Measurements from ENCODE around the gene PARVB.
A peak's percentile ranks its signal among the peaks of the same experiment; 100 is the strongest.

PARVB gene

GRCh38 chr22:44213489-44214043 is 189.5 kb downstream of the PARVB start (continued):
- TF ChIP-seq ZNF266 (tag by site-specific recombination; IDR thresholded peaks at IDR 0.05; ENCODE audit: low read depth) (no peak), KLF8 (tag by site-specific recombination; IDR thresholded peaks at IDR 0.05) (no peak), ZNF701 (tag by site-specific recombination; IDR thresholded peaks at IDR 0.05) (no peak), ZNF221 (tag by site-specific recombination; IDR thresholded peaks at IDR 0.05; ENCODE audit: borderline replicate concordance) (no peak), ZNF2 (tag by site-specific recombination; IDR thresholded peaks at IDR 0.05) (no peak), ATF2 (tag by site-specific recombination; IDR thresholded peaks at IDR 0.05; ENCODE audit: low read depth) (peak; percentile 92), ZSCAN4 (tag by site-specific recombination; IDR thresholded peaks at IDR 0.05) (no peak), ZNF555 (tag by site-specific recombination; conservative IDR thresholded peaks at IDR 0.05) (no peak), ZSCAN23 (tag by site-specific recombination; IDR thresholded peaks at IDR 0.05) (no peak), ZBTB49 (tag by site-specific recombination; IDR thresholded peaks at IDR 0.05; ENCODE audit: low read depth) (no peak), ZNF211 (tag by site-specific recombination; IDR thresholded peaks at IDR 0.05; ENCODE audit: low read depth) (no peak), KLF7 (tag by site-specific recombination; IDR thresholded peaks at IDR 0.05; ENCODE audit: borderline replicate concordance) (no peak), ZNF777 (tag by site-specific recombination; IDR thresholded peaks at IDR 0.05; ENCODE audit: borderline replicate concordance) (no peak), ZNF426 (tag by site-specific recombination; IDR thresholded peaks at IDR 0.05) (no peak), ZNF768 (tag by site-specific recombination; IDR thresholded peaks at IDR 0.05) (no peak), ZBTB7A (tag by site-specific recombination; IDR thresholded peaks at IDR 0.05; ENCODE audit: low read depth) (no peak), ZNF433 (tag by site-specific recombination; IDR thresholded peaks at IDR 0.05; ENCODE audit: low read depth) (no peak), ZNF571 (tag by site-specific recombination; IDR thresholded peaks at IDR 0.05) (0 out of 2 replicates have a peak, but pooled peaks have one; percentile 81), HOXD13 (CRISPR knock-in tag; IDR thresholded peaks at IDR 0.05; ENCODE audit: borderline replicate concordance) (no peak), ZNF529 (tag by site-specific recombination; IDR thresholded peaks at IDR 0.05; ENCODE audit: insufficient replicate concordance) (no peak), ZNF621 (tag by site-specific recombination; IDR thresholded peaks at IDR 0.05) (peak; percentile 86), ZNF501 (tag by site-specific recombination; IDR thresholded peaks at IDR 0.05) (no peak), ZNF513 (tag by site-specific recombination; IDR thresholded peaks at IDR 0.05) (peak; percentile 96), SP3 (tag by site-specific recombination; IDR thresholded peaks at IDR 0.05) (no peak), ZBTB1 (tag by site-specific recombination; IDR thresholded peaks at IDR 0.05) (no peak), ZNF629 (tag by site-specific recombination; IDR thresholded peaks at IDR 0.05) (peak; percentile 72; the same call in 1 of the 2 replicates), YY1 (tag by site-specific recombination; IDR thresholded peaks at IDR 0.05) (no peak), ZNF645 (tag by site-specific recombination; IDR thresholded peaks at IDR 0.05) (no peak), ZSCAN5A (tag by site-specific recombination; IDR thresholded peaks at IDR 0.05) (no peak), EGR2 (tag by site-specific recombination; IDR thresholded peaks at IDR 0.05; ENCODE audit: low read depth) (no peak), ZNF837 (tag by site-specific recombination; IDR thresholded peaks at IDR 0.05) (no peak), ZNF521 (tag by site-specific recombination; IDR thresholded peaks at IDR 0.05) (peak; percentile 91; the same call in 1 of the 2 replicates), ZBTB17 (tag by site-specific recombination; IDR thresholded peaks at IDR 0.05) (no peak)

Data from HEK293 (cell line).